NCI-H226 (cell line): ENCODE results near the gene SIX2.
A peak's percentile ranks its signal among the peaks of the same experiment; 100 is the strongest.

ENCODE experiments used
- DNase-seq: peaks from one replicate; pipeline ENCODE4 v3.0.0-alpha.2; 2015

The SIX2 gene

DNA sequence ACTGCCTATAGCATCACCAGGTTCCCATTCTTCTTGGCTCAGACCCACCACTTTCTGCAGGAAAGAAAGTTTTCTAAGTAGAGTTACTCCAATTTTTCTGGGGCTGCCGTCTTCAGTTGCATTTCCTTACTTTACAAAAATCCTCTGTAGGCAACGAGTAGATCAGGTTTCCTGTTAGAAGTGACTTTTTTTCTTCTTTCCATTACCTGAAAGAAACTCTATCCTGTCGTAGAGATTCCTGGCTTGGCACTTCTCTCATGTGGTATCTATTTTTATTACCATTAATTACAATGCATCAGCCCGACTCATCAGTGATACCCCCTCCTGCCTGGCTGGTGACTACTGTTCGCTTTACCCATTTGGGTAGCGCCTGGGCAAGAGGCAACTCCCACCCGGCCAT is 5.6 kb upstream of the SIX2 start:
- DNase-seq: no peak

DNA sequence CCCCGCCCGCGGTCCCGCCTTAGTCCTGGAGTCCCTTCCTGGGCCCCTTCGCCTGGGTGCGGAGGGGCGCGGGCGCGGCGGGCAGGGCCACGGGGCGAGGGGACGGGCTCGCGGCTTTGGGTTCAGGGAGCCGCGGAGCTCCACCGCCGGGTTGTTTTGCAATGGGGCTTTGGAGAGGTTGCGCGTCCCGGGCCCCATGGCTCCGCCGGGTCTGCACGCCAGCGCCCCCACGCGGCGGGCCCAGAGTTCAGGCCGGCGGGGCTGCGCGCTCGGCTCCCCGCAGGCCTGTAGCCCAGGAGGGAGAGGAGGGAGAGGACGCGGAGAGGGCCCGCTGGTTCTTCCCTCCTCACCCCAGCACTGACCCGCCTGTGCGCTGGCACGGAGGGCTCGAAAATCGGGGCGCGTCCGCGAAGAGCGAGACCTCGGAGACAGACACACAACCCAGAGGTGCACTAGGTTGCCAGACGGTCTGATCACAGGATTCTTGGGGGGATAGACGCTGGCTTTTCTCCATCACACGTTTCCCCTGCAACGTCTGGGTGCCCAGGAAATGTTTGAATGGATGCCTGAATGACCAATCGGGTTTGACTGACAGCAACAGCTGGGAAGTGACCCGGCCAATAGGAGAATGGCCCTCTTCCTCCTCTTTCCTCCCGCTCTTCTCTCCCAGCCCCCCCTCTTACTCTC is 4.9 kb upstream of the SIX2 start:
- peak; percentile 33 for DNase-seq

DNA sequence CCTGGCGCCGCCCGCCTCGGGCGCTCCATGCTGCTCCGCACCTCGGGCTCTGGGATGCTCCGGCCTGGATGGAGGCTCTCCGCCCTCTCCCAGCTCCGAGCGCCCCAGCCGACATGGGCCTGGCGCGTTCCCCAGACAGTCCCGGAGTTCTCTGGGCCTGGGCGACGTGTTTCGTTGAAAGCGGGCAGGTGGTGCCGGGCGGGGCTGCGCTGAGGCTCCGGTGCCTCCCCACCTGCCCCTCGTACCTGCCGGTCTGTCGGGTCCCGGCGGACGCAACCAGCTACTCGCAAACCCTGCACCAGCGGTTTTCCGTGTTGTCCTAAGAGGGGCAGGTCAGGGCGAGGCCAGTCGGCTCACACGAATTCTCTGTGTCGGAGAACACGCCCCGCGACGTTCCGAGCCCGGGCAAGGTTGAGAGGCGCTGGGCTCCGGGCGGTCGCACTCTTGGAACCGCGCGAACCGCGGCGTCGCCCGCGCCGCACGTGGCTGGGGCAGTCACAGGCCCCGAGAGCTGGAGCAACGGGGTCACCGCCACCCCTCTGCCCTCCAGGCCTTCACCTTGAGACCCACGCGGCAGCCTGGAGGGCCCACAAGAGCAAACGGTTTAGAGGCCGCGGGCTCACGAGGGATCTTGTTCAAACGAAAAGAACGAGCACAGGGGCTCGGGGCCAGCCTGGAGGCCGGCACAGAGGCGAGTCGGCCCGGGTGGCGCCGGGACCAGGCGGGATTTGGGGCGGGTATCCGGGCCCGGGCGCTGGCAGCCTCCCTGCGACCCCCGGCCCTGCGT is 4.2 kb upstream of the SIX2 start:
- no peak for DNase-seq

DNA sequence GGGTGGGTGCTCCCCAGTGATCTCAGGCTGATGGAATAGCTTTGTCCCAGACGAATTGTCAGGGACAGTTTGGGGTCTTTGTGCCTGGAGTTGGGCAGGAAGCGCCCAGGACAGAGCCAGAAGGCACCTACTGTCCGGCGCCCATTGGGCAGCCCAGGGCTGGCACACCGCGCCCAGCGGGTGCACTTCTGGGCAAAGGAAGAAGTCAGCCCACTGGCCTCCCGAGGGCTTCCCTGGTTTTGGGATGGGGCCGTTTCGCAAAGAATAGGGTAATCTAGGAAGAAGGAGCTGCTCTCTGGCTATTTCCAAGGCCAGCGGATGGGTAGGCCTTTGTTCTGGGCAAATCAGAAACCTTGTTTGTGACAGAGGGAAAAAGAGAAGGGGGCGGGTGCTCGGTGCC is 3.5 kb upstream of the SIX2 start:
- no peak for DNase-seq

DNA sequence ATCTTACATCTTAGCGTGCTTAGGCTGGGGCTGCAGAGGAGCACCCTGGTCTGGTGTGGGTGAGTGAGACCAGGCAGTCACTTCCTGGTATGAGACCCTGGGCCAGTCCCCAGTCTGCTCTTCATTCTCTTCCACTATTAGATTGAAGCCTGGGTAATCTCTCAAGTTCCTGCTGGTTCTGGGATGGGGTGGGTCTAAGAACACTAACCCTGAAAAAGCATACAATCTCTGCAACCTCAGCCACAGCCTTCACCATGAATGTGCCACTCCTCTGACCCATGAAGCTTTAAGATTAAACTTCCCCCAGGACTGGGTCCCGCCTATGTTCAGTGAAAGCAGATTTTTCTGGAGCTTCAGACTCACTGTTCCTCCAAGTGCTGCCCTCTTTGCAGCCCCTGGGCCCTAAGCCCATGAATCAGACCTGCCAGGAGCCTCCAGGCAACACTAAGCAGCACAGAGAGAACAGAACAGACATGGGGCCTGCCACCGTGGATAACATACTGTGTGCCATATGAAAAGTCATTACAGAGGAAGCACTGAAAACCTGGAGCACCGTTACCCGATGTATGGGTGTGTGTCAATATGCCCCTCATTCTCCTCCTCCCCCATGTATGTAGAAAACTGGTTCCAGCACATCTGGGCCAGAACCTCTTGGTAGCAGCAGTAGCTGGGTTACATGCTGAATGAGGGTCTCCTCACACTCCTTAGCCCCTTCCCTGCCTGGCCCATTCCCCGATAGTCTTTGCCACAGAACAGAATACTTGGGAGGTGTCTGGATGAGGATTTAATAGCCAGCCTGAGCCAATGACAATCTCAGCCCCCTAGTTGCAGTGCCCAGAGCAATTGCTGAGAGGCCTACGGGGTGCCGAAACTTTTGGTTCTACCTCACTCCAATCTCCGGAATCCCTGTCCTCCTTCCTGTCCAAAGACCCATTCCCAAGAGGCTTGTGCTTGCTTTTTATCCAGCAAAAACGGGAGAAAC is 2.7 kb upstream of the SIX2 start:
- DNase-seq: no peak

DNA sequence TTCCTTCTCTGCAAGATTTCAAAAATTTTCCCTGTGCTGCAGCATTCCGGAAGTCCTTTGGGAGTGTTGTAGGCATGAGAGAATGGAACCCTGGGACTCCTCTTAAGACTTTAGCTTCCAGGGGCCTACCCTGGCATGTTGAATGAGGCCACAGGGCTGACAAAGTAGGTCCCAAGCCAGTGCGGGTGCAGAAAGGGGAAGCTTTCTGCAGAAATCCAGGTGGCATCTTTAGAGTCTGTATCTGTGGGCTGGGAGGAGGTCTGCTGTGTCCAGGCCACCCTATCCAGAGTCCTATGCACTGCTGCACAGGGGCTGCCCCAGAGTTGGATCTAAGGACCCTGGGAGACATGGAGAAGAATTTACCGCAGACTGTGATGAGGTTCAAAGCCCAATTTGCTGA is 1.9 kb upstream of the SIX2 start:
- no peak for DNase-seq

DNA sequence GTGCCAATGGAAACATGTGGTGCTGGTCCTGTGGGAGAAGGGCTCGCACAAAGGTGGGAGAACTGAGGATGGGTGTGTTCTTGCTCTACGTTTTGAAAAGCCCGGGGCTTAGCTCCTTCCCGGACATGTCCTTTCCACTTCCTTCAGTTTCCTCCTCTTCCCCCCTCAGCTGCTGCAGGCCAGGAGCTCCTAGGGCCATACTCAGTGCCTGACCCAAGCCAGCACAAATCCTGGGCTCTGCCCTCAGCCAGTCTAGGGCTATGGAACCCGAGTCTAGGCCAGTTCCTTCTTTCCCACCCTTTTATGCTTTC is 1.4 kb upstream of the SIX2 start:
- DNase-seq: no peak

DNA sequence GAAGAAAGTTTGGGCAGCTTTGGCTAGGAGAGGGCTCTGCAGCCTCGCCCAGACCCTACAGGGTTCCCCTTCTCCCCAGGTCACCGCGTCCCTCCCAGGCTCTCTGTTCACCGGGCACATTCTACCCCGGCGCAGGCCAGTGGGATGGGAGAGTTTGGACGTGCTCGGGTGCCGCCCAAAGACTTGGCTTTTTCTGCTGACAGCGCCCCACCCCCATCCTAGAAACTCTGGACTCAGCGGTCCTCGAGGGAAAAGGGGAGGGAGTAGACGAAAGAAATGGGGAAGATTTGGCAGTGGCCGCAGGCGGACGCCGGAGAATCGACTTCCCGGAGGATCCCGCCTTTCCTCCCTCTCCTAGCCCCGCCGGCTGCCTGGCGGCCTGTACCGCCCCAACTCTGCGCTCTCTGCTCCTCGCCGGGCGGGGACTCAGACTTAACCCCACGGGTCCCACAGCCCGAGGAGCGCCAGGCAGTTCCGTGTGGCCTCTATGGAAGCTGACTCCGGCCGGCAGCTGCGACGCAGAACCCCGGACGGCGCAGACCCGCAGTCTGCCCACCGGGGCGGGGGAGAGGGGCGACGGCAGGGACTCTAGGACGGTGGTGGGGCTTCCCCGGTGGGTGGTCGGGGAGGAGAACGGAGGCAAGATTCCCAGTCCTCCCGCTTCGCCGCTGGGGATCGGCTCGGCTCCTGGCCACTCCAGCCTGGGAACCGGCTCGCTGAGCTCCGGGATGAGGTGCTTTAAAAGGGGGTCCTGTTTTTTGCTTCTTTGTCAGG is 863 bp upstream of the SIX2 start:
- DNase-seq: peak; percentile 59

DNA sequence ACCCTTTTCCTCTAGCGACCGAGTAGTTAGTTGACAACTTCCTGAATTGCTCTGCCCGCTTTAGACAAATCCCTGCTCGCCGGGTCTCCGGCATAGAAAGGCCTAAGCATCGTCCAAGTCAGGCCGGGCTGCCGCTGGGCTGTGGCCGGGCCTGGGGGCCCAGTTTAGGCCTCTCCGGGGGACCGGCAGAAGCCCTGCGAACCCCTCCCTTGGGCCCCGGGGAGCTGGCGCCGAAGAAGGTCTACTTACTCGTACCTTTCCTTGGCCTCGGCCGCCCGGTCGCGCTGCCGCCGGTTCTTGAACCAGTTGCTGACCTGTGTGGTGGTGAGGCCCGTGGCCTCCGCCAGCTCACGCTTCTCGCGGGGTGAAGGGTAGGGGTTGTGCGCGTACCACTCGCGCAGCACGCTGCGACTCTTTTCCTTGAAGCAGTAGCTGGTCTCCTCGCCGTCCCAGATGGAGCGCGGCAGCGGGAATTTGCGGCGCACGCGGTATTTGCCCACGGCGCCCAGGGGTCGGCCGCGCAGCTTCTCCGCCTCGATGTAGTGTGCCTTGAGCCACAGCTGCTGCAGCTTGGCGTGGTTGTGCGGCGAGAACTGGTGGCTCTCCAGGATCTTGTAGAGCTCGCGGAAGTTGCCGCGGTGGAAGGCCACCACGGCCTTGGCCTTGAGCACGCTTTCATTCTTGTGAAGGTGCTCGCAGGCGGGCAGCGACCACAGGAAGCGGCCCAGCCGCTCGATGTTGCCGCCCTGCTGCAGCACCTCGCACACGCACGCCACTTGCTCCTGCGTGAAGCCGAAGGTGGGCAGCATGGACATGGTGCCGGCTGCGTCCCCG is 739 bp downstream of the SIX2 start:
- no peak for DNase-seq

DNA sequence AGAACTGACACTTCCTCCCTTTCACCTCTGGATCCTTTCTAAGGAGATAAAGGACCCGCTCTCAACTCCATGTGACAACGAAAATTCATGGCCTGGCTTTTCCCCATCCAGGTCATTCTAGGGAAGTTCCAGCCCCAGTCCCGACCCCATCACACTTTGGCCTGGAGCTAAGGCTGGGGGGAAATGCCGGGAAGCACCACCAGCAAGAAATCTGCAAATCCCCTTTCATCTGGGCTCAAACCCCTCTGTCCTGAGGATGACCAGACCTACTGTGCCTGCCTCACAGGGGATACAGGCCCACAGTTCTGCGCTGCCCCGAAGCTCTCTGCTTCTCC is 1.3 kb downstream of the SIX2 start:
- DNase-seq: no peak

DNA sequence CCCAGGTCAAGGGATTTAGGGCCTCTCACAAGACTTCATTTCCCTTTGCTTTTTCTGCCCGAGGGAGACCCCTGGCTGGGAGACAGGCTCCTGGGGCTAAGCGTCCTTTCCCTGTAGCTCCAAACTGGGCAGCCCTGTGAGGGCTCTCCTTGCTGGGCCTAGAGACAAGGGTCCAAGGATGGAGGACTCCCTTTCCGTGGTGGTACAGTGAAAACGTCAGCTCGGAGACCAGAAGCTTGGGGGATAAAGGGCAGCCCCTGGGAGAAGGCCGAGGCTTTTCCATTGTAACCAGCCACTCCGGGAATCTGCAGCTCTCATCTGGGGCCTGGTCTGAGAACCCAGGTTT is 2.3 kb downstream of the SIX2 start:
- DNase-seq: no peak

DNA sequence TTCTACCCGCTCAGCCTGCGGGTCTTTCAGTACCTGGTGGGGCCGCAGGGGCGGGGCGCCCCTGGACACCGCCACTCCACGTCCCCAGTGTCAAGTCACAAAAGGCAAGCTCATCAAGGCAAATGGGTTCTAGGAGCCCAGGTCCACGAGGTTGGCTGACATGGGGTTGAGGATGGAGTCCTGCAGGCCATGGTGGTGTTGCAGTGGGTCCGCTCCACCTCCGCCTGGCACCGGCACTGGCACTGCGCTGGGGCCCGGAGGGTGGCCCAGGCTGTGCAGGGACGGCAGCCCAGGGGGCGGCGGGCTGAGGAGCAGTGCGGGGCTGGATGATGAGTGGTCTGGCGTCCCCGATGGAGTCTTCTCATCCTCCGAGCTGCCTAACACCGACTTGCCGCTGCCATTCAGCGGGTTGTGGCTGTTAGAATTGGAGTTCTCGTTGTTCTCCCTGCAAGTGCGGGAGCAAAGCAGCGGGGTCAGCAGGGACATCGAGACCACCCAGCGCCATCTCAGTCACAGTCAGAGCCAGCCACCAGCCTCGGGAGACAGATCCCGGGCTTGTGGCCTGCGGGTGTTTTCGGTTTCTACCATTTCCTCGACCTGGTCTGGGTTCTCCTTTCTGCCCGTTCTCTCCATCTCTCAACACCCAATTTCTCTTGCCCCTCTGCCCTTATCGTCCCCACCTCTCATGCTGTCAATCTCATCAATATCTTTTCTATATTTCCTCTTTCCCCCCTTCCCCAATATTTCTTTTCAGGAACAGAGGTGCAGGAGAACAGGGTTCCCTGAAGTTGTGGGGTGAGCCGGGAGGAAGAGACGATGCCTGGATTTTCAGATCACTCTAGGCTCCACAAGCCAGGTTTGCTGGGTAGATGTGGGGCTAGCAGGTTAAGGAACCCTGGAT is 3.0 kb downstream of the SIX2 start:
- DNase-seq: no peak

DNA sequence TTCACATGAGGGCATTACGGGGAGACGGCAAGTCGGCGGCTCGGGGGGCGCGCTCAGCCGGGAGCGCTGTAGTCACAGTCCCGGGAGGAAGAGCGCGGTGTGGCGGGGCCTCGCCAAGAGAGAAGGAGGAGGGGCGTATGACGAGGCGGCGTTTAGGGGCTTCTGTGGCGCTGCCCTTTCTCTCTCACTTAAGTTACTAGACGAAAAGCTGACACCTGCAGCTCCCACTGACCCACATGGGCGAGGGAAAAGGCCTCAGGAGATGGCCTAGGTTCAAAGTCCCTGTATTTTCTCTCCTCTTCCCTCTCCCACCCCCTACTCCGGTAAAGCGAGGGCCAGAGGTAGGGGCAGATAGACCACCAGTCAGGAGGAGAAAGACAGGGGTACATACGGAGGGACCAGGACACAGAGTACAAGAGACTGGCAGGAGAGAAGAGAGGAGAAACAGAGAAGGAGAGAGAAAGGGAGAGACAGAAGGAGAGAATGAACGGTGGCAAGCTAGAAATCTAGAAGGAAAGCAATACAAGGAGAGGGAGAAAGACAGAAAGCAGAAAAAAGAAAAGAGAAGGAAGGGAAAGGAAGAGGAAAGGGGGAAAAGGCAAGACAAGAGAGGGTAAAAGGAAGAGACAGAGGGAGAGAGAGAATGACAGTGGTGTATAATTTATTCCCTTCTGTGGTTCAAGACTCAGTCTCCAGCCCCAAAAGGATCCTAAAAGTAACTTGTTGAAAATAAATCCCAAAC is 3.8 kb downstream of the SIX2 start:
- no peak for DNase-seq

DNA sequence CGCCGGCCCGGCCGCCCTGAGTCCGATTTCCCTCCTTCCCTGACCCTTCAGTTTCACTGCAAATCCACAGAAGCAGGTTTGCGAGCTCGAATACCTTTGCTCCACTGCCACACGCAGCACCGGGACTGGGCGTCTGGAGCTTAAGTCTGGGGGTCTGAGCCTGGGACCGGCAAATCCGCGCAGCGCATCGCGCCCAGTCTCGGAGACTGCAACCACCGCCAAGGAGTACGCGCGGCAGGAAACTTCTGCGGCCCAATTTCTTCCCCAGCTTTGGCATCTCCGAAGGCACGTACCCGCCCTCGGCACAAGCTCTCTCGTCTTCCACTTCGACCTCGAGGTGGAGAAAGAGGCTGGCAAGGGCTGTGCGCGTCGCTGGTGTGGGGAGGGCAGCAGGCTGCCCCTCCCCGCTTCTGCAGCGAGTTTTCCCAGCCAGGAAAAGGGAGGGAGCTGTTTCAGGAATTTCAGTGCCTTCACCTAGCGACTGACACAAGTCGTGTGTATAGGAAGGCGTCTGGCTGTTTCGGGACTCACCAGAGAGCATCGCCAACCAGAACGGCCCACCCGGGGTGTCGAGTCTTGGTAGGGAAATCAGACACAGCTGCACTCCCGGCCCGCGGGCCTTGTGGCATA is 4.6 kb downstream of the SIX2 start:
- DNase-seq: no peak

DNA sequence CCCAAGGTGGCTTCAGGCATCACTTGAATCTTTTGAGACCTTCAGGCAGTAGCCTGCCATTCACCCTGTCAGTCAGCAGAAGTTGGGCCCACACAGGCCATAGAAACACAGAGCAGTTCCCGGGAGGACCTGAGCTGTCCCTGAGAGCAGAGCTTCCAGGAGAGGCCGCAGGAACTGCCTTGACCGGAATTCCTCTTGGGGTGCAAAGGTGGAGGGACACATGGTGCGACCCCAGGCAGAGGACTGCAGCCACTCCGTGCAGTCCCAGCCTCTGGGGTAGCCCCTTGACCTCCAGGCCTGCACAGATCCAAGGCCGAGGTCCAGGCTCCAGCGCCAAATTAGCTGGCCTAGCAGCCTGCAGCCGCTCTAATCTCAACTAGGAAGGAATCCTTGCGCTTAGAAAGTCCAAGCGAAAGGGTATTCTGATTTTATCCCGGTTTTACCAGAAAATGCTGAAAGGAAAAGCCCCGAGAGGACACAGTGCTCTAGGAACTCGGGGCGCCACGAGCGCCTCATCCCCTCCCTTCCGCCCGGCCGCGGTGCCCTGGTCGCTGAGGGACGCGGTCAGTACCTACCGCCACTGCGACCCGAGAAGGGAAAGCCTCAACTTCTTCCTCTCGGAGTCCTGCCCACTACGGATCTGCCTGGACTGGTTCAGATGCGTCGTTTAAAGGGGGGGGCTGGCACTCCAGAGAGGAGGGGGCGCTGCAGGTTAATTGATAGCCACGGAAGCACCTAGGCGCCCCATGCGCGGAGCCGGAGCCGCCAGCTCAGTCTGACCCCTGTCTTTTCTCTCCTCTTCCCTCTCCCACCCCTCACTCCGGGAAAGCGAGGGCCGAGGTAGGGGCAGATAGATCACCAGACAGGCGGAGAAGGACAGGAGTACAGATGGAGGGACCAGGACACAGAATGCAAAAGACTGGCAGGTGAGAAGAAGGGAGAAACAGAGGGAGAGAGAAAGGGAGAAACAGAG is 5.4 kb downstream of the SIX2 start:
- DNase-seq: no peak

DNA sequence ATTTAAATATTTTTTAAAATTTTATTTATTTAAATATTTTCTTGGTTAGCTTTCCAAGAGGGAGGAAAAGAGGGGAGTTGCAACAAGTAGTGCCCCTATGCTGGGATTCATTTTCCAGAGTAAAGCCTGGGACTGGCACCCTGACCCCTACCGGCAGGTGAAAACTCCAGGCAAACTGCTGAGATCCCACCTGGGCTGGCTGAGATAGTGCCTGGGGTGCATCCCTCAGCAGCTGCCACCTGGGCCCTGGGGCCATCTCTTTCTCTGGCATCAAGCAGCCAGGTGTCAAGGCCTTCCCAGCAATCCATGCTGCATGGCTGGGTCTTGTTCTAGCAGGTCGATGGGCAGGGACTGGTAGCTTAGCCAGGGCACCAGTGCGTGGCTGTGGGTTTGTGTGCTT is 6.6 kb downstream of the SIX2 start:
- DNase-seq: no peak

DNA sequence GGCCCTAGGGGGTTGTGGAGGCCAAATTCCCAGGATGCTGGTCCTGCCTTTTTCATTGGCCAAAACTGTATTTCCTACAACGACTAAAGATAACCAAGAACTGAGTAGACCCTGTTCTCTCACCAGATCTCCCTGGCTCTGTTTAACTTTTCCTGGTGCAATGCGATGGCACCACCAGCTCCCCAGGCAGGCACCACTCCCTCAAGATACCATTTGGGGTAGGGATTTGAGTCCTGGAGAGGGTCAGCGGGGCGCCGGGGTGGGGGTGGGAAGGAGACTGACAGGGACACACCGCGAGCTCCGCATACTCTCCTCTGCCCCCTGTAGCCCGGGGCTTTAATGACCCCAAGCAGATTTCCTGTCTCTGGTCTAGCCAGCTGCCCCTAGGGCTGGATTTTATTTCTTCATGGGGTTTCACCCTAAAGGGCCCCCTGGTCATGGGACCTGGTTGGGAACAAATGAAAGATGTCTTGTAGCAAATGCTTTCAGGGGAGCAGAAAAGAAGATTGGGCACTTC is 7.3 kb downstream of the SIX2 start:
- no peak for DNase-seq
